Prostate gland (tissue), 2 donors: Measurements from ENCODE around the gene ABHD17A.

Experiments
- CTCF ChIP-seq, 4 experiments: fragments of 200-600 bp in 2 of 4; fragments of 450-650 bp in 2 of 4; sonication (generic) in 2 of 4; IDR thresholded peaks; 1 replicate in 3 of 4; 2 replicates in 1 of 4; pipeline ENCODE4 v1.5.1; 2016 to 2019; ENCODE audit warnings: antibody characterized with exemption in 4 of 4, mild to moderate bottlenecking in 2 of 4, moderate library complexity in 2 of 4
- POLR2A ChIP-seq: fragments of 450-650 bp; IDR thresholded peaks from one replicate; pipeline ENCODE4 v1.6.1; 2016; ENCODE audit warnings: antibody characterized with exemption, mild to moderate bottlenecking
- POLR2AphosphoS5 ChIP-seq: sonication (generic); formaldehyde crosslinking; IDR thresholded peaks from one replicate; pipeline ENCODE4 v1.6.1; 2017; ENCODE audit warnings: antibody characterized with exemption

- TF ChIP-seq POLR2A (no peak), CTCF (IDR thresholded peaks at IDR 0.05) (peak; percentile 69 to 91 (median 81)), POLR2AphosphoS5 (no peak)
Measured at GRCh38 chr19:1864480-1865171, 20.7 kb downstream of the ABHD17A start.
